Dedifferentiated amniotic fluid mesenchymal stem cell (primary cell): ENCODE data around the gene PNPLA6.
A peak's percentile ranks its signal among the peaks of the same experiment; 100 is the strongest.

ENCODE experiments used
- DNase-seq: peaks from one replicate; pipeline ENCODE4 v3.0.0-alpha.2; 2016; ENCODE audit errors: extremely low spot score

Gene PNPLA6

GRCh38 chr19:7515645-7516151 lies 19.8 kb upstream of the PNPLA6 start, which contains the start of gene ZNF358:
TSS of gene ZNF358 (plus strand) at chr19:7516103. CDS start at chr19:7519243, 3,140 bp downstream.
- DNase-seq = peak; percentile 47

- DNase-seq = no peak
Measured at GRCh38 chr19:7516333-7516732, 19.2 kb upstream of the PNPLA6 start.

- DNase-seq = no peak
Measured at GRCh38 chr19:7516878-7517277, 18.6 kb upstream of the PNPLA6 start.

- DNase-seq = no peak
Measured at GRCh38 chr19:7519361-7520130, 16.0 kb upstream of the PNPLA6 start.

- no peak for DNase-seq
Measured at GRCh38 chr19:7520131-7521051, 15.1 kb upstream of the PNPLA6 start.

- no peak for DNase-seq
Measured at GRCh38 chr19:7521551-7522071, 13.9 kb upstream of the PNPLA6 start.

- peak; percentile 95 for DNase-seq
Measured at GRCh38 chr19:7522072-7522922, 13.2 kb upstream of the PNPLA6 start, which contains the start of gene MCOLN1. TSS of gene MCOLN1 (plus strand) at chr19:7522624. CDS start at chr19:7522751, 127 bp downstream.

- no peak for DNase-seq
Measured at GRCh38 chr19:7522923-7523667, 12.4 kb upstream of the PNPLA6 start.

GRCh38 chr19:7524523-7524922 lies 11.0 kb upstream of the PNPLA6 start:
- DNase-seq = no peak

GRCh38 chr19:7524992-7525739 lies 10.4 kb upstream of the PNPLA6 start:
- no peak for DNase-seq

- DNase-seq = no peak
Measured at GRCh38 chr19:7526059-7526929, 9.2 kb upstream of the PNPLA6 start.

- DNase-seq = no peak
Measured at GRCh38 chr19:7527516-7528191, 7.9 kb upstream of the PNPLA6 start.

- no peak for DNase-seq
Measured at GRCh38 chr19:7528192-7528519, 7.4 kb upstream of the PNPLA6 start.

- DNase-seq = no peak
Measured at GRCh38 chr19:7528522-7529245, 6.8 kb upstream of the PNPLA6 start.

GRCh38 chr19:7529246-7529600 lies 6.3 kb upstream of the PNPLA6 start:
- DNase-seq = no peak

- DNase-seq = no peak
Measured at GRCh38 chr19:7529610-7530490, 5.7 kb upstream of the PNPLA6 start.
